HG03045 (cell line): ENCODE data around the gene ABTB2.

Experiments
- ATAC-seq: cut with Tn5 transposase; IDR thresholded peaks from one replicate; pipeline ENCODE4 v1.9.1; 2021; ENCODE audit warnings: mild to moderate bottlenecking, moderate library complexity; ENCODE audit not compliant: unreplicated experiment

The ABTB2 gene

GRCh38 chr11:34317666-34318065 is 40.1 kb downstream of the ABTB2 start:
- no peak for ATAC-seq

DNA sequence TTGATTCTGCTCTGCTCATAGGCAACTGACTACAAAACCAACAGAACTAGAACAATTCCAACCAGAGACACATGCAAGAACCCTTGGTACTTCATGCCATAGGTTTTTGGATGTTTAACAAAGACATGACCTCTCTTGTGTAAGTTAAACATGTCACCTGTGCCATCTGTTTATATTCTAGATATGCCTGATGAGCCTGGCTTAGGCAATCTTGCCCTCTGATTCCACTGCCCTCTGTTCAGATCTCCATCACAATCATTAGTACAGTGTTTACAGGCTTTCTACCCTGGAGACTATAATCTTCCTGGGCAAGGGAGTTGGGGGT is 40.8 kb downstream of the ABTB2 start:
- no peak for ATAC-seq

DNA sequence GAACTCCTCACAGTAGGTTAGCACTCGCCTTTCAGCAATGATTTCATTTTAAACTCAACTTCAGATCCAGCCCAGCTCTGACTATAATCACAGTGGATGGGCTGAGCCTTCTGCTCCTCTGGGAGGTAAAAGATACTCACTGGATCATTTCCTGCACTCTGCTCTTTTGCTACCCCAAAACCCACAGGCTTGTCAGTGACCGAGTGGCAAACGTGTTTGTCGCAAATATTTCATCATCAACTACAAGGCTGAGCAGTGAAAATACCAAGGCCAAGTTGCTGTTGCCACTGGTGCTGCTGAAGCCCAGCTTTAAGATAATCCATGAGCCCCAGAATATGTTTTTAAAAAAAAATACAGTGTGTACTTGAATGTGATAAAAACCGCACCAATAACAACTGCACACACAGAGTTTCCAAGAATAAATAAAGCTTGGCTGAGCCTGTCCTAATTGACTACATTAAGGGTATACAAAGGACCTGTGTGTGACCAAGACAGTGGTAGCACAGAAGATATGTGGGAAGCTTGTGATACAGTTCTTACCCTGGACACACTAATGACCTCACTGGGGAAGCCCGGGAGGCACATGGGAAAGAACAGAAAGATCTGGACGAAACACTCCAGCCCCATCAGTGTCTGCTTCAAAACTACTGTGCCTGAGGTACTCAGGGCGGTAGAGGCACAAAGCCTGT is 41.3 kb downstream of the ABTB2 start:
- ATAC-seq, result no peak

GRCh38 chr11:34315394-34315793 is 42.4 kb downstream of the ABTB2 start:
- ATAC-seq, result no peak

GRCh38 chr11:34314936-34315335 is 42.9 kb downstream of the ABTB2 start:
- no peak for ATAC-seq

DNA sequence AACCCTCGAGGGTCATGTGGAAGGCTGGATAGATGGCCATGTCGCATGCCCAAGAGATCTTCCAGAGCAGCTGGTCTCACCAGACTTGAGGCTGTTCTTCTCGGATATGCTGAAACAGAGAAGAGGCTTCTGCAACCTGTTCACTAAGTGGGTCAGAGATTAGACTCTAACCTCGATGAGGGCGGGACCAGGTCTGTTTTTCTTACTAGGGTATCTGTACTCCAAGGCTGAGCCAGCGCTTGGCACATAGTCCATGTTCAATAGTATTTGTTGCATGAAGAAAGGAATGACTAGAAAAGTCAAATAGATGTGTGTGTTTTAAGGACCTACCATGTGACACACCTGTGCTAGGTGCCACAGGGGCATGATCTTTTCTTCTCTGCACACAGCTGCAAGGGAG is 43.6 kb downstream of the ABTB2 start:
- ATAC-seq, result no peak

GRCh38 chr11:34313099-34313517 is 44.7 kb downstream of the ABTB2 start:
- ATAC-seq, result no peak

- no peak for ATAC-seq
Observed at GRCh38 chr11:34311126-34311525, 46.7 kb downstream of the ABTB2 start.

DNA sequence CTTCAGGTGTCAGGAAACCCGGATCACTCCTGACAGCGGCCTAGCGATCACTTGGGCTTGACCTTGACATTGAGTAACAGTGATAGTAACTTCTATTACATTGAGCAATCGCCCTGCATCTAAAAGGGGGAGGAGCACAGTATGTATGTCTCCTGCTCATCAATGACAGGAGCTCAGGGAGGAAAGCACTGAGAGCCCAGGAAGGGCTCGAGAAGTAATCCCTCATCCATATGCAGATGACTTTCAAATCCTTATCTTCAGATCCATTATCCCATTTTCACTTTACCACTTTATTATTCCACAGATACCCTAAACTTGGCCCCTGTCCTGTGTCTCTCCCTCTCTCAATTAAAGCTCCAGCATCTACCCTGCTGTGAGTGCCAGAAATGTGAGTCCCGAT is 47.8 kb downstream of the ABTB2 start:
- ATAC-seq, result no peak

DNA sequence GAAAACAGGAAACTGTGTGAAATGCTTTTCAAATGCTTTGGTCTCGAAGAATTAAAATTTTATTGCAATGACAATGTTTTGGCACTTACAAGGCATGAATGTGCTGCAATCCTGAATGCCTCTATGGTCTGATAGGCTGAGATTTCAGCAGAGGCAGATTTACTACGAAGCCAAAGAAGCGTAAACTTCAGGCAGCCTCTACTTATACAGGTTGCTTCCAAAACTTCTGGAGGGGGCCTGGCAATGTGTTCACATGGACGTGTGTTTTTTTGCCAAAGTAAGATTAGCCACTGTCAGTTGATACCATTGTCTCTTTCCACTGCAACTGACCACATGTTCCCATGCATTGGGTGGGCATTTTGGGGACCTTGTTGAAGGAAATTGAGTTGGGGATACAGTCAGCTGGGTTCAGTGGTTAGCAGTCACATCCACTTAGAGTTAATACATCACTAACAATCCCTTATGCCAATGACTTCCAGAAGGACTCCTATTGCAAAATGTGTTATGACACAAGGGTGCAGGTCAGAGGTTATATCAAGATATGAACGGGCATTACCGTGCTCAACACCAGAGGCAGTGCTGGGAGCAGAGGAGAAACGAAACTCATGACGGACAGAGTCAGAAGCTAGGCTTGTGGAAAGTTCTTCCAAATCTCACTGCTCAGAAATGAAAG is 48.8 kb downstream of the ABTB2 start:
- no peak for ATAC-seq

DNA sequence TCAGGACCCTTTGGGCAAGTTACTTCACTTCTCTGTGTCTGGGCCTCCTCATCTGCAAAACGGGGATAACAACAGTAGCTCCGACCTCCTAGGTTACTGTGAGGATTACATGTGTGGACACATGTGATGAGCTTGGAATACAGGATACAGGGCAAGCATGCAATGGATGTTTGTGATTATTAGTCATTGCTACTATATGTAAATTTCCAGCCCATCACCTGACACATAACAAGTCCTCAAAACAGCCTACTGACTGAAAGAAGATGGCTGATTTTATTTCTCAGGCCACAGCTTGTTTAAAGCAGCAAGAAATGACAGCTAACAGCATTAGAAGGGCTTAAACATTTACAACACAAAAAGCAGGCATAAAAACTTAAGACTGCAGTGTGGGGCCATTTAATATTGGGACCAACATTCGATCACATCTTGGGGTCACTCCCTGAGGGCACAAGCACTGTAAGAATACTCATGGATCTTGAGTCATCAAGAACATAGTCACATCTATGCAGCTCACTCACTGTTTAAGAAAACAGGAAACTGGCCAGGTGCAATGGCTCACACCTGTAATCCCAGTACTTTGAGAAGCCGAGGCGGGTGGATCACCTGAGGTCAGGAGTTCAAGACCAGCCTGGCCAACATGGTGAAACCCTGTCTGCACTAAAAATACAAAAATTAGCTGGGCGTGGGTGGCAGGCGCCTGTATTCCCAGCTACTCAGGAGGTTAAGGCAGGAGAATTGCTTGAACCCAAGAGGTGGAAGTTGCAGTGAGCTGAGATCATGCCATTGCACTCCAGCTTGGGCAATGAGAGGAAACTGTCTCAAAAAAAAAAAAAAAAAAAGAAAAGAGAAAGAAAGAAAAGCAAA is 49.5 kb downstream of the ABTB2 start:
- ATAC-seq, result no peak

DNA sequence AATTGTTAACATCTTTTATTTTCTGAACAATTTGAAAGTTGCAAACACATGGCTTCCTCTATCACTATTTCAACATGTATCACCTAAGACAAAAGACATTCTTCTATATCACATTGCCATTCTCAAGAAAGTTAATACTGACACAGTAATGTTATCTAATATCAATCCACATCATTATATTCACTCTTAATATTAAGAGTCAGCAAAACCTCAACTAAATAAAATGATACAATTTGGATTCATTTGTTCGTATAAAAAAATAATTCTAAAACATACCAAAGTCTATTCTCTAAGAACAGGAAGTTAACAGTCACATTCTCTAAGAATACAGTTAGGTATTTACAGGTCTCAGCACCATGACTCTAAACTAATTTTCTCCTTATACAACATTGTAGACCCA is 52.0 kb downstream of the ABTB2 start:
- ATAC-seq, result no peak

DNA sequence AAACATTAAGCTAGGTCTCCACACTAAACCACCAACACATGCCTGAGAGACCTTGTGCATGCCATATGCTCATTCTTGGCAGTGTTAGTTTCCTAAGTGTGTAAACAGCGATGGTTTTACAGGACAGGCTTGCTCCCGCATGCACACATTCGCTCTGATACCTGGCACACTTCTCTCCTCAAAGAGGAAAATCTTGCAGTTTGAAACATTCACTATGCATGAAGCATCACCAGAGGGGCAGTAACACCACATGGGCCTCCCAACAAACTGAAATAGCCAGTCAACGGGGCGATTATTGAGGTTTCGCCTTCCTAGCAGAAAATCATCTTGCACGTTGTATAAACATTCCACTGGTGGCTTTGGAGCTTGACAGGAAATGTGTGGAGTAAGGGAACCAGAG is 52.6 kb downstream of the ABTB2 start:
- no peak for ATAC-seq

GRCh38 chr11:34303028-34303570 is 54.7 kb downstream of the ABTB2 start:
- ATAC-seq, result peak; percentile 12

DNA sequence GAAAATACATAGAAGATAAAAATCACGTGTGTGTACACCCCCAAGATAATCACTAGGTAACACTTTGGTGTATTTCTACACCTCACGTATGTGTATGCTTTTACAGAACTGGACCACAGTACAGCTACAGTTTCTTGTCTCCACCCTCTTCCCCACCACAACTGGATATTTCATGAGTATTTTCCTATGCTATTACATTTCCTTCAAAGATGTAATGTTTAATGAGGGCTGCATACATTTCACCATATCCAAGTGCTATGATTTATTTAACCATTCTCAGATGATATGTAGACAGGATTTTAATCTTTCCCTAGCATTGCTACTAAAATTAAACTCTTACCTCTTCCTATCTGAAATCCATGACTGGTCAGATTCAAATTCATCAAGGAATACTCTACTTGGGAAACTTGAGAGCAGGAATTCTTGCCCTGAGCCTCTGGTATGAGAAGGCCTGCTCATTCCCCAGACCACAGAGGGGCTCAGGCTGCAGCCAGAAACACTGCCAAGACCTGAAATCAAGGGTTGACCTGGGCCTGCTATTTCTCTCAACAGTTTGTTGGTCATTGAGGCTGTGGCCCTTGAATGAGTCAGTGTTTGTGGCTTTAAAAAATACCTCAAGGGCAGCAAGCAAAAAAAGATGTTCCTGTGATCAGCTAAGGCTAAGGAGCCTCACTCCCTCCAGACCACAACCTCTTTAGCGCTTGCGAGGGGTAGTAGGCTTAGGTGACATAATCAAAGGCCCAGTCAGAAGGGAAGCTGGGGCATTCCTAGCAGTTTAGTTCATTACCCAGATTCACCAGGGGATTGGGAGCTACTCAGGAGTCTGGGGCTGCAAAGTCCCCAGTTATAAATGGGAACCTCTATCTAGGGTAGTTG is 55.5 kb downstream of the ABTB2 start:
- ATAC-seq, result peak; percentile 74

GRCh38 chr11:34300926-34301295 is 56.9 kb downstream of the ABTB2 start:
- ATAC-seq, result no peak

- no peak for ATAC-seq
Observed at GRCh38 chr11:34300026-34300925, 57.5 kb downstream of the ABTB2 start.

- ATAC-seq, result no peak
Observed at GRCh38 chr11:34299284-34299972, 58.4 kb downstream of the ABTB2 start.

GRCh38 chr11:34298871-34299270 is 58.9 kb downstream of the ABTB2 start:
- ATAC-seq, result no peak
